ENCODE measurements around the gene RGS8. TPM values are rescaled to one million over a fixed set of nuclear protein-coding genes. Genes with fewer than 3 reads are reported as not detected.

Gene RGS8
- total RNA-seq, 1 experiment from 2014 or later = not detected

- Mint-ChIP-seq H3K36me3 (ENCODE audit: insufficient read depth, unreplicated experiment) (no peaks in the 10 kb centered on the region), H3K4me1 (ENCODE audit: low read depth, unreplicated experiment) (peaks cover 7% of the 10 kb centered on the region), H3K9me3 (ENCODE audit: low read depth, unreplicated experiment) (no peaks in the 10 kb centered on the region), H3K27me3 (ENCODE audit: unreplicated experiment) (peaks cover 27% of the 10 kb centered on the region), H3K4me3 (ENCODE audit: low read depth, unreplicated experiment) (no peak overlapping the region), H3K27ac (ENCODE audit: unreplicated experiment) (no peak overlapping the region)
- no peak for DNase-seq
- intact Hi-C loops (cut with micrococcal nuclease; ENCODE audit: unreplicated experiment) = no loop called here
- CTCF ChIA-PET = no interaction called here
- no peak for TF ChIP-seq CTCF (IDR thresholded peaks at IDR 0.05; ENCODE audit: unreplicated experiment)
- BruUV-seq (replicated peaks) = no TSS peak
Observed at GRCh38 chr1:182637769-182638168, 46.6 kb downstream of the RGS8 start.

- H3K36me3 Mint-ChIP-seq (ENCODE audit: insufficient read depth, unreplicated experiment) = no peaks in the 10 kb centered on the region
- DNase-seq = no peak
- H3K27me3 Mint-ChIP-seq (ENCODE audit: unreplicated experiment) = peaks cover 11% of the 10 kb centered on the region
- H3K4me1 Mint-ChIP-seq (ENCODE audit: low read depth, unreplicated experiment) = peaks cover 24% of the 10 kb centered on the region
- CTCF ChIA-PET = no interaction called here
- no peak for TF ChIP-seq CTCF (IDR thresholded peaks at IDR 0.05; ENCODE audit: unreplicated experiment)
- BruUV-seq (replicated peaks) = no TSS peak
- H3K9me3 Mint-ChIP-seq (ENCODE audit: low read depth, unreplicated experiment) = no peaks in the 10 kb centered on the region
- intact Hi-C loops (cut with micrococcal nuclease; ENCODE audit: unreplicated experiment) = no loop called here
- no peak overlapping the region for H3K27ac Mint-ChIP-seq (ENCODE audit: unreplicated experiment)
- H3K4me3 Mint-ChIP-seq (ENCODE audit: low read depth, unreplicated experiment) = no peak overlapping the region
Observed at GRCh38 chr1:182635871-182636270, 48.5 kb downstream of the RGS8 start.

Other genes with a start within 250 kb of the RGS8 start
- not detected in 2 replicates for gene RGSL1, start 234.4 kb downstream of the RGS8 start, total RNA-seq (2022)
- 7.0 and 10.0 TPM in 2 replicates for gene RNASEL, start 95.3 kb downstream of the RGS8 start, total RNA-seq (2022)
- gene RGS16, start 80.2 kb downstream of the RGS8 start, total RNA-seq (2022) = 1.2 and 1.7 TPM in 2 replicates
- gene NPL, start 105.2 kb upstream of the RGS8 start, total RNA-seq (2022) = 5.0 and 6.9 TPM in 2 replicates
- gene DHX9, start 154.8 kb upstream of the RGS8 start, total RNA-seq (2022) = 224 and 263 TPM in 2 replicates